GM12878 (cell line): ENCODE measurements around the gene SLC25A33. TPM values are rescaled to one million over a fixed set of nuclear protein-coding genes. Genes with fewer than 3 reads are reported as not detected.

Experiments
- ATAC-seq: fragments of 200-7000 bp; cut with Tn5 transposase; 3 replicates; pipeline ENCODE4 v1.9.1; 2020; ENCODE audit warnings: mild to moderate bottlenecking, moderate library complexity
- BruUV-seq: library from RNA; stranded (reverse); fragments of 400-500 nt; replicated peaks from 2 replicates; lab custom pipeline; 2021; lab: Mats Ljungman, UMichigan
- CTCF ChIA-PET: fragments of 300-600 bp; sonication (Branson Sonifier 250); formaldehyde crosslinking; extraction: SDS; loops from one replicate; lab custom pipeline; 2021; ENCODE audit warnings: inconsistent platforms; lab: Yijun Ruan, JAX
- POLR2A ChIA-PET: fragments of 350-600 bp; formaldehyde crosslinking; extraction: SDS; loops from one replicate; lab custom pipeline; 2021; ENCODE audit warnings: inconsistent platforms; lab: Charles Lee
- RAD21 ChIA-PET: fragments of 300-600 bp; sonication (Branson Sonifier 250); formaldehyde crosslinking; loops from one replicate; lab custom pipeline; 2023; ENCODE audit warnings: antibody characterized with exemption; ENCODE audit not compliant: unreplicated experiment; lab: Charles Lee
- SMC1A ChIA-PET: fragments of 300-600 bp; sonication (Branson Sonifier 250); formaldehyde crosslinking; loops from one replicate; lab custom pipeline; 2023; ENCODE audit not compliant: unreplicated experiment, uncharacterized antibody; lab: Charles Lee
- DNase-seq: peaks from one replicate; pipeline ENCODE4 v3.0.0-alpha.2; 2011; ENCODE audit warnings: low read depth, low spot score
- FAIRE-seq: peaks from 3 replicates; lab custom pipeline; 2011; peaks lifted over from hg19 to GRCh38; lab: Jason Lieb, UNC
- H2AFZ ChIP-seq: 2 replicates; pipeline ENCODE4 v1.6.0; 2011; ENCODE audit warnings: low read depth, low read length, control low read depth; ENCODE audit not compliant: control insufficient read depth
- H3K27ac ChIP-seq: 2 replicates; pipeline ENCODE4 v1.5.1; 2011; ENCODE audit warnings: control low read depth; ENCODE audit not compliant: control insufficient read depth, insufficient read depth
- H3K27me3 ChIP-seq, 2 experiments: replicated peaks in 1 of 2; 2 replicates each; pipeline versions ENCODE4 v1.6.0 to v1.6.1; 2011; ENCODE audit warnings: low read length in 1 of 2; ENCODE audit not compliant: control insufficient read depth in 2 of 2, insufficient read depth in 2 of 2
- H3K36me3 ChIP-seq, 2 experiments: 2 replicates each; pipeline ENCODE4 v1.5.1; 2011; ENCODE audit warnings: low read length in 1 of 2; ENCODE audit not compliant: control insufficient read depth in 2 of 2, insufficient read depth in 2 of 2
- H3K4me1 ChIP-seq: 2 replicates; pipeline ENCODE4 v1.6.1; 2011; ENCODE audit warnings: mild to moderate bottlenecking, low read length, moderate library complexity, mixed read lengths; ENCODE audit not compliant: control insufficient read depth, insufficient read depth
- H3K4me2 ChIP-seq: 2 replicates; pipeline ENCODE4 v1.6.0; 2011; ENCODE audit warnings: control low read depth; ENCODE audit not compliant: control insufficient read depth, insufficient read depth
- H3K4me3 ChIP-seq: fragments of 200-600 bp; sonication (generic); 2 replicates; pipeline ENCODE4 v1.5.1; 2016
- H3K79me2 ChIP-seq: 2 replicates; pipeline ENCODE4 v1.6.0; 2011; ENCODE audit warnings: low read length; ENCODE audit not compliant: control insufficient read depth, insufficient read depth
- H3K9ac ChIP-seq: 2 replicates; pipeline ENCODE4 v1.8.0; 2011; ENCODE audit warnings: low read length, control low read depth, mixed read lengths; ENCODE audit not compliant: control insufficient read depth, insufficient read depth
- H3K9me3 ChIP-seq: replicated peaks from 3 replicates; pipeline ENCODE4 v1.5.1; 2011; ENCODE audit warnings: mild to moderate bottlenecking, low read length; ENCODE audit not compliant: control insufficient read depth, insufficient read depth
- H4K20me1 ChIP-seq: 2 replicates; pipeline ENCODE4 v1.6.0; 2011; ENCODE audit not compliant: control insufficient read depth, insufficient read depth
- CHD1 ChIP-seq: IDR thresholded peaks from 2 replicates; pipeline ENCODE4 v1.6.1; 2012; ENCODE audit warnings: low read depth, low read length, improper control_type of control experiment
- KLF5 ChIP-seq: fragments of 450-650 bp; IDR thresholded peaks from 2 replicates; pipeline ENCODE4 v1.6.1; 2014; ENCODE audit warnings: mild to moderate bottlenecking; ENCODE audit not compliant: partially characterized antibody
- MTA3 ChIP-seq: IDR thresholded peaks from 2 replicates; pipeline ENCODE4 v1.6.1; 2012; ENCODE audit warnings: low read length, inconsistent platforms, borderline replicate concordance
- USF1 ChIP-seq: IDR thresholded peaks from 2 replicates; pipeline ENCODE4 v1.6.1; 2011; ENCODE audit warnings: borderline replicate concordance, low read depth, mild to moderate bottlenecking, moderate library complexity, mixed read lengths, low read length; ENCODE audit not compliant: insufficient read depth; ENCODE audit errors: extremely low read length
- WGBS: methylation state at CpG from one replicate; pipeline ENCODE4 v1.1.6; 2016; ENCODE audit warnings: low lambda C conversion rate; ENCODE audit not compliant: insufficient replicate concordance, insufficient coverage; ENCODE audit errors: missing lambda C conversion rate; 5-methylcytosine and 5-hydroxymethylcytosine counted together
- in situ Hi-C: fragments of 300-500 bp; cut with MboI; formaldehyde crosslinking; loops from 9 replicates; pipeline ENCODE4 v1.14.3; 2018; ENCODE audit warnings: mixed read lengths
- intact Hi-C: fragments of 100-400 bp; cut with micrococcal nuclease; formaldehyde crosslinking; loops from one replicate; pipeline ENCODE4 v1.14.2; 2022; ENCODE audit not compliant: unreplicated experiment
- polyA plus RNA-seq, 11 experiments: library from polyadenylated mRNA; depleted of rRNA in 4 of 11; unstranded in 6 of 11; stranded (reverse) in 5 of 11; fragments of >200 nt; fragmentation: Nextera tagmentation in 4 of 11; fragmentation: Illumina TruSeq in 1 of 11; extraction: Ambion mirVana in 4 of 11; extraction: Trizol in 1 of 11; gene quantifications; 1 replicate in 1 of 11; 2 replicates in 10 of 11; pipeline versions ENCODE4 v1.2.1 to v1.2.3, GENCODE V29; 2011 to 2016; ENCODE audit warnings: inconsistent platforms in 2 of 11, missing spikeins in 2 of 11, low read depth in 1 of 11
- total RNA-seq, 4 experiments: library from RNA; depleted of rRNA in 3 of 4; stranded (reverse); fragments of >200 nt in 3 of 4; fragmentation: Illumina TruSeq in 1 of 4; extraction: Trizol in 1 of 4; gene quantifications; 2 replicates each; pipeline versions ENCODE4 v1.2.1 to v1.2.3, GENCODE V29; 2013 to 2021

Gene SLC25A33
- total and polyA plus RNA-seq, 10 of the 15 experiments (the other 5 are each of a cell fraction or from before 2014, with no cell fraction given) = 1.7 to 11.2 (median 8.4) TPM

- peaks cover 28% of the 10 kb centered on the region for H3K4me1 ChIP-seq
- peaks cover 3 to 14% of the 10 kb centered on the region in 2 experiments; a peak in 3 of 4 replicates for H3K36me3 ChIP-seq
- in situ Hi-C loops (no loop called here), intact Hi-C loops (no loop called here)
- H3K4me2 ChIP-seq = no peak overlapping the region
- ChIA-PET CTCF (interaction anchor here (1.0 to 1.5 kb wide), 2 partner anchors 21 to 32 kb away, joined by 3 to 6 read pairs; no protein-coding TSS in a partner anchor), SMC1A (interaction anchor here (0.5 kb wide), 1 partner anchor 192 kb away, joined by 3 read pairs; no protein-coding TSS in a partner anchor), POLR2A (interaction anchor here (0.6 kb wide), 1 partner anchor 209 kb away, joined by 8 read pairs; no protein-coding TSS in a partner anchor), RAD21 (interaction anchor here (0.8 kb wide), 1 partner anchor 34 kb away, joined by 3 read pairs; no protein-coding TSS in a partner anchor)
- peaks cover 3% of the 10 kb centered on the region; the same call in 1 of the 2 replicates for H4K20me1 ChIP-seq
- ATAC-seq (no peak), FAIRE-seq (no peak), DNase-seq (no peak)
- H3K27ac ChIP-seq = no peak overlapping the region
- H2AFZ ChIP-seq = no peak overlapping the region
- TF ChIP-seq CHD1 (no peak), MTA3 (no peak), KLF5 (no peak), USF1 (no peak)
- BruUV-seq = no TSS peak
- peaks cover 47% of the 10 kb centered on the region for H3K79me2 ChIP-seq
- WGBS = 97% methylated on average over 20 of the region's 20 CpGs
- H3K9ac ChIP-seq = no peak overlapping the region
- no peaks in the 10 kb centered on the region for H3K27me3 ChIP-seq
- no peaks in the 10 kb centered on the region for H3K9me3 ChIP-seq
- no peak overlapping the region for H3K4me3 ChIP-seq
Observed at GRCh38 chr1:9594471-9595155, 55.3 kb downstream of the SLC25A33 start.
